Ovary (tissue), 9 donors: Measurements from ENCODE around the gene NFKBIZ. TPM values are rescaled to one million over a fixed set of nuclear protein-coding genes. Genes with fewer than 3 reads are reported as not detected.

ENCODE experiments used
- DNase-seq, 5 donors: peaks; one replicate each; pipeline ENCODE4 v3.0.0-alpha.2; 2019 to 2020
- H3K27ac ChIP-seq, 2 donors: fragments of 200-600 bp; one replicate each; pipeline versions ENCODE4 v1.5.1 to v1.8.0; 2019 to 2022
- H3K27me3 ChIP-seq: fragments of 200-600 bp; one replicate; pipeline ENCODE4 v1.8.0; 2022
- H3K36me3 ChIP-seq: fragments of 200-600 bp; sonication (generic); one replicate; pipeline ENCODE4 v1.5.1; 2019
- H3K4me1 ChIP-seq: one replicate; pipeline ENCODE4 v1.8.1; 2013; ENCODE audit warnings: mild to moderate bottlenecking, moderate library complexity; ENCODE audit not compliant: insufficient read depth
- H3K4me3 ChIP-seq: fragments of 200-600 bp; sonication (generic); one replicate; pipeline ENCODE4 v1.5.1; 2017
- H3K9me3 ChIP-seq, 2 donors: fragments of 200-600 bp in 1 of 2; sonication (generic) in 1 of 2; one replicate each; pipeline versions ENCODE4 v1.5.1 to v1.8.1; 2013 to 2019; ENCODE audit warnings: mild to moderate bottlenecking in 1 of 2, moderate library complexity in 1 of 2
- EP300 ChIP-seq: sonication (generic); formaldehyde crosslinking; IDR thresholded peaks from one replicate; pipeline ENCODE4 v1.6.1; 2017; ENCODE audit warnings: antibody characterized with exemption
- POLR2A ChIP-seq: fragments of 450-650 bp; IDR thresholded peaks from one replicate; pipeline ENCODE4 v1.6.1; 2017; ENCODE audit warnings: antibody characterized with exemption, mild to moderate bottlenecking, moderate library complexity
- WGBS, 3 donors: extraction: QIAGEN DNeasy Blood & Tissue Kit in 1 of 3; methylation state at CpG; one replicate each; pipeline versions ENCODE4 v1.1.5 to v1.1.7; 2013 to 2017; 5-methylcytosine and 5-hydroxymethylcytosine counted together
- intact Hi-C, 4 donors: fragments of 100-400 bp; cut with DNase I; formaldehyde crosslinking; loops; one replicate each; pipeline versions ENCODE4 v1.11.0 to v1.15.1; 2022 to 2023
- polyA plus RNA-seq, 2 donors: library from polyadenylated mRNA; stranded (reverse); fragments of 200-250 nt in 1 of 2; fragments of 350-450 nt in 1 of 2; fragmentation: Illumina TruSeq in 1 of 2; extraction: RNeasy Lipid Tissue Mini Kit (QIAGEN cat#74804) in 1 of 2; gene quantifications; one replicate each; pipeline ENCODE4 v1.2.3, GENCODE V29; 2013 to 2014
- total RNA-seq, 7 donors: library from RNA; depleted of rRNA in 2 of 7; stranded (reverse); fragments of >200 nt in 2 of 7; fragmentation: NEBNext Ultra II Directional in 3 of 7; extraction: Animal tissue kit (Norgen Biotek cat#: 25700) in 3 of 7; gene quantifications; one replicate each; pipeline versions ENCODE4 v1.1.0 to v1.2.4, GENCODE V29; 2016 to 2023
- TF ChIP-seq, protein P1 (sequence below), 3 donors: fragments of 450-650 bp in 2 of 3; fragments of 200-600 bp in 1 of 3; IDR thresholded peaks; one replicate each; pipeline versions ENCODE4 v1.5.1 to v1.8.0; 2016 to 2022; ENCODE audit warnings: antibody characterized with exemption in 3 of 3, mild to moderate bottlenecking in 1 of 3
- donor health status: DM: no; HTN: no; CAD: no; lungs with moderate emphysema.
- donor health status: DM: no; HTN: no; CAD: no.
- donor health status: Bipolar disorder and iron deficiency.
- donor health status: DM: yes; HTN: yes; CAD: no.
- donor health status: DM: no; HTN: no; CAD: no.
- donor health status: DM: yes; HTN: yes; CAD: no.

NFKBIZ gene
- total and polyA plus RNA-seq, 9 donors = 7.5 to 194 (median 42.0) TPM

GRCh38 chr3:101873619-101874018 lies 24.3 kb downstream of the NFKBIZ start:
- Histone ChIP-seq H3K4me1 (no peaks in the 10 kb centered on the region), H3K27ac (no peak overlapping the region), H3K36me3 (no peaks in the 10 kb centered on the region), H3K27me3 (no peaks in the 10 kb centered on the region), H3K4me3 (no peak overlapping the region), H3K9me3 (no peaks in the 10 kb centered on the region)
- intact Hi-C loops = no loop called here
- 68 to 73% (median 72%) methylated on average over 2 of the region's 2 CpGs for WGBS, 3 donors
- no peak for DNase-seq
- TF ChIP-seq POLR2A (no peak), EP300 (no peak)
- TF ChIP-seq, protein P1, sequence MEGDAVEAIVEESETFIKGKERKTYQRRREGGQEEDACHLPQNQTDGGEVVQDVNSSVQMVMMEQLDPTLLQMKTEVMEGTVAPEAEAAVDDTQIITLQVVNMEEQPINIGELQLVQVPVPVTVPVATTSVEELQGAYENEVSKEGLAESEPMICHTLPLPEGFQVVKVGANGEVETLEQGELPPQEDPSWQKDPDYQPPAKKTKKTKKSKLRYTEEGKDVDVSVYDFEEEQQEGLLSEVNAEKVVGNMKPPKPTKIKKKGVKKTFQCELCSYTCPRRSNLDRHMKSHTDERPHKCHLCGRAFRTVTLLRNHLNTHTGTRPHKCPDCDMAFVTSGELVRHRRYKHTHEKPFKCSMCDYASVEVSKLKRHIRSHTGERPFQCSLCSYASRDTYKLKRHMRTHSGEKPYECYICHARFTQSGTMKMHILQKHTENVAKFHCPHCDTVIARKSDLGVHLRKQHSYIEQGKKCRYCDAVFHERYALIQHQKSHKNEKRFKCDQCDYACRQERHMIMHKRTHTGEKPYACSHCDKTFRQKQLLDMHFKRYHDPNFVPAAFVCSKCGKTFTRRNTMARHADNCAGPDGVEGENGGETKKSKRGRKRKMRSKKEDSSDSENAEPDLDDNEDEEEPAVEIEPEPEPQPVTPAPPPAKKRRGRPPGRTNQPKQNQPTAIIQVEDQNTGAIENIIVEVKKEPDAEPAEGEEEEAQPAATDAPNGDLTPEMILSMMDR (IDR thresholded peaks at IDR 0.05) = no peak

GRCh38 chr3:101876142-101876541 lies 26.8 kb downstream of the NFKBIZ start:
- Histone ChIP-seq H3K36me3 (no peaks in the 10 kb centered on the region), H3K27ac (no peak overlapping the region), H3K27me3 (no peaks in the 10 kb centered on the region), H3K4me3 (no peak overlapping the region), H3K9me3 (no peaks in the 10 kb centered on the region), H3K4me1 (no peaks in the 10 kb centered on the region)
- TF ChIP-seq, protein P1 (IDR thresholded peaks at IDR 0.05) = no peak
- no peak for TF ChIP-seq EP300
- no peak for TF ChIP-seq POLR2A
- DNase-seq = no peak
- intact Hi-C loops = no loop called here
- 79 to 84% (median 81%) methylated on average over 8 of the region's 8 CpGs for WGBS, 3 donors

DNA sequence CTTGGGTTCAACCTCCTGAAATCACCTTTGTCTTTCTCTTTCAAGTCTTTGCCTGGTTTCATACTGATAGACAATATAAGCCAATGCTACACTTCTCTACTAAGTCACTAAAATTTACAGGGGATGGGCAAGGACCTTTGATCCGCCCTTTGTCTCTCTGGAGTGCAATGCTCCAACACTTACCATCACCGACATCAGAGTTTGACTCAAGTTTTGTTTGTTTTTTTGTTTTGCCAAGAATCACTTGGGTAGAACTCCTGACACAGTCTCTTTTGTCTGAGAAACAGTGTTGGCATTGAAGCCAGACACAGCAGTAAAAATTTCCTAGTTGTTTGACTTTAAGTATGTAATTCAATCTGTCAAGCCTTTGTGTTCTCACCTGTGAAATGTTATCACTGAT lies 29.3 kb downstream of the NFKBIZ start:
- TF ChIP-seq POLR2A (no peak), EP300 (no peak)
- TF ChIP-seq, protein P1 (IDR thresholded peaks at IDR 0.05) = no peak
- Histone ChIP-seq H3K9me3 (no peaks in the 10 kb centered on the region), H3K27ac (no peak overlapping the region), H3K27me3 (no peaks in the 10 kb centered on the region), H3K36me3 (no peaks in the 10 kb centered on the region), H3K4me1 (no peaks in the 10 kb centered on the region), H3K4me3 (no peak overlapping the region)
- intact Hi-C loops = no loop called here
- no peak for DNase-seq
- WGBS, 3 donors = 82 to 84% (median 84%) methylated on average over 2 of the region's 2 CpGs

GRCh38 chr3:101879102-101879501 lies 29.8 kb downstream of the NFKBIZ start:
- Histone ChIP-seq H3K9me3 (no peaks in the 10 kb centered on the region), H3K27ac (no peak overlapping the region), H3K4me3 (no peak overlapping the region), H3K36me3 (no peaks in the 10 kb centered on the region), H3K4me1 (no peaks in the 10 kb centered on the region), H3K27me3 (no peaks in the 10 kb centered on the region)
- TF ChIP-seq POLR2A (no peak), EP300 (no peak)
- TF ChIP-seq, protein P1 (IDR thresholded peaks at IDR 0.05) = no peak
- intact Hi-C loops = no loop called here
- DNase-seq = no peak
- 83 to 91% (median 88%) methylated on average over 2 of the region's 2 CpGs for WGBS, 3 donors
